Neural progenitor cell (in vitro differentiated cells): ENCODE measurements around the gene TMEM134. TPM values are rescaled to one million over a fixed set of nuclear protein-coding genes. Genes with fewer than 3 reads are reported as not detected.

Experiments used
- DNase-seq: peaks from one replicate; pipeline ENCODE4 v3.0.0-alpha.2; 2016; ENCODE audit warnings: low spot score
- H2AFZ ChIP-seq: fragments of 200-600 bp; sonication (generic); replicated peaks from 2 replicates; pipeline ENCODE4 v1.6.1; 2016; ENCODE audit warnings: antibody characterized with exemption
- H3F3A ChIP-seq: fragments of 200-600 bp; sonication (generic); 2 replicates; pipeline ENCODE4 v1.6.1; 2016; ENCODE audit warnings: antibody characterized with exemption, low read depth
- H3K27ac ChIP-seq: fragments of 200-600 bp; sonication (generic); 2 replicates; pipeline ENCODE4 v1.5.1; 2016; ENCODE audit warnings: mild to moderate bottlenecking
- H3K27me3 ChIP-seq: fragments of 200-600 bp; sonication (generic); 2 replicates; pipeline ENCODE4 v1.6.1; 2016; ENCODE audit warnings: mild to moderate bottlenecking, moderate library complexity
- H3K36me3 ChIP-seq: fragments of 200-600 bp; sonication (generic); 2 replicates; pipeline ENCODE4 v1.5.1; 2016
- H3K4me1 ChIP-seq: fragments of 200-600 bp; sonication (generic); 2 replicates; pipeline ENCODE4 v1.6.1; 2016; ENCODE audit warnings: mixed run types
- H3K4me2 ChIP-seq: fragments of 200-600 bp; sonication (generic); 2 replicates; pipeline ENCODE4 v1.6.1; 2016
- H3K4me3 ChIP-seq: fragments of 200-600 bp; sonication (generic); 2 replicates; pipeline ENCODE4 v1.5.1; 2016
- H3K79me2 ChIP-seq: fragments of 200-600 bp; sonication (generic); 2 replicates; pipeline ENCODE4 v1.6.1; 2016; ENCODE audit warnings: low read depth
- H3K9ac ChIP-seq: fragments of 200-600 bp; sonication (generic); 2 replicates; pipeline ENCODE4 v1.6.1; 2016
- H3K9me3 ChIP-seq: fragments of 200-600 bp; sonication (generic); 2 replicates; pipeline ENCODE4 v1.5.1; 2016; ENCODE audit warnings: low read depth
- H4K20me1 ChIP-seq: fragments of 200-600 bp; sonication (generic); 2 replicates; pipeline ENCODE4 v1.6.1; 2016; ENCODE audit warnings: low read depth
- H3K27ac Mint-ChIP-seq: 3 replicates; pipeline ENCODE4 v1.8.0; 2021; ENCODE audit warnings: mixed read lengths
- H3K27me3 Mint-ChIP-seq: 2 replicates; pipeline ENCODE4 v1.8.0; 2022; ENCODE audit warnings: low read depth, mild to moderate bottlenecking, inconsistent platforms, moderate library complexity, mixed read lengths; ENCODE audit not compliant: insufficient read depth
- H3K36me3 Mint-ChIP-seq: 3 replicates; pipeline ENCODE4 v1.8.0; 2021; ENCODE audit warnings: mixed read lengths
- H3K4me1 Mint-ChIP-seq: 3 replicates; pipeline ENCODE4 v1.8.0; 2021; ENCODE audit warnings: mixed read lengths
- H3K4me3 Mint-ChIP-seq: 3 replicates; pipeline ENCODE4 v1.8.0; 2021; ENCODE audit warnings: mild to moderate bottlenecking, moderate library complexity, mixed read lengths
- H3K9me3 Mint-ChIP-seq: 3 replicates; pipeline ENCODE4 v1.8.0; 2020; ENCODE audit warnings: mixed read lengths
- EZH2 ChIP-seq: fragments of 200-600 bp; sonication (generic); IDR thresholded peaks from 2 replicates; pipeline ENCODE4 v1.6.1; 2017; ENCODE audit warnings: antibody characterized with exemption, mild to moderate bottlenecking, moderate library complexity
- EZH2phosphoT487 ChIP-seq: fragments of 200-600 bp; sonication (generic); IDR thresholded peaks from 2 replicates; pipeline ENCODE4 v1.6.1; 2017; ENCODE audit warnings: antibody characterized with exemption
- total RNA-seq: library from RNA; depleted of rRNA; stranded (reverse); fragments of >200 nt; gene quantifications from 2 replicates; pipeline ENCODE4 v1.2.3, GENCODE V29; 2015; ENCODE audit warnings: low replicate concordance
- TF ChIP-seq, protein P1 (sequence below): fragments of 200-600 bp; sonication (generic); IDR thresholded peaks from 2 replicates; pipeline ENCODE4 v1.5.1; 2017; ENCODE audit warnings: antibody characterized with exemption, mild to moderate bottlenecking

TMEM134 gene
- total RNA-seq, 1 donor from 2014 or later, result 68.1 TPM

DNA sequence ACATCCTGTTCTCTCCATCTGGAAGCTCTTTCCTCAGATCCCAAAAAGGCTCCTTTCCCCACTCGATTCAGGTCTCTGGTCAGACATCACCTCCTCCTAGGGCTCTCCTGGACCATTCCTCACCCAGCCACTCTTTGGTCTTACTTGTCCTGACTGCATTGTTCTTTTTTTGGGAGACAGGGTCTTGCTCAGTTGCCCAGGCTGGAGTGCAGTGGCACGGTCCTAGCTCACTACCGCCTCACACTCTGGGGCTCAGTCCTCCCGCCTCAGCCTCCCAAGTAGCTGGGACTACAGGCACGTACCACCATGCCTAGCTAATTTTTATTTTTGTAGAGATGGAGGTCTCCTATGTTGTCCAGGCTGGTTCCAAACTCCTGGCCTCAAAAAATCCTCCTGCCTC lies 23.5 kb downstream of the TMEM134 start:
- Histone ChIP-seq H3K36me3 (no peaks in the 10 kb centered on the region), H2AFZ (no peak overlapping the region), H3K9ac (no peak overlapping the region), H4K20me1 (no peaks in the 10 kb centered on the region), H3K4me1 (no peaks in the 10 kb centered on the region), H3K27me3 (no peaks in the 10 kb centered on the region), H3K4me2 (no peak overlapping the region), H3K27ac (no peak overlapping the region), H3F3A (peaks cover 19% of the 10 kb centered on the region), H3K4me3 (no peak overlapping the region), H3K79me2 (no peaks in the 10 kb centered on the region), H3K9me3 (no peaks in the 10 kb centered on the region)
- H3K27me3 Mint-ChIP-seq, result peaks cover 5% of the 10 kb centered on the region
- H3K9me3 Mint-ChIP-seq, result no peaks in the 10 kb centered on the region
- peak overlapping the region; percentile 87 for H3K4me3 Mint-ChIP-seq
- no peak for DNase-seq
- peak overlapping the region; percentile 22 for H3K27ac Mint-ChIP-seq
- peaks cover 23% of the 10 kb centered on the region for H3K4me1 Mint-ChIP-seq
- H3K36me3 Mint-ChIP-seq, result no peaks in the 10 kb centered on the region
- TF ChIP-seq, protein P1, sequence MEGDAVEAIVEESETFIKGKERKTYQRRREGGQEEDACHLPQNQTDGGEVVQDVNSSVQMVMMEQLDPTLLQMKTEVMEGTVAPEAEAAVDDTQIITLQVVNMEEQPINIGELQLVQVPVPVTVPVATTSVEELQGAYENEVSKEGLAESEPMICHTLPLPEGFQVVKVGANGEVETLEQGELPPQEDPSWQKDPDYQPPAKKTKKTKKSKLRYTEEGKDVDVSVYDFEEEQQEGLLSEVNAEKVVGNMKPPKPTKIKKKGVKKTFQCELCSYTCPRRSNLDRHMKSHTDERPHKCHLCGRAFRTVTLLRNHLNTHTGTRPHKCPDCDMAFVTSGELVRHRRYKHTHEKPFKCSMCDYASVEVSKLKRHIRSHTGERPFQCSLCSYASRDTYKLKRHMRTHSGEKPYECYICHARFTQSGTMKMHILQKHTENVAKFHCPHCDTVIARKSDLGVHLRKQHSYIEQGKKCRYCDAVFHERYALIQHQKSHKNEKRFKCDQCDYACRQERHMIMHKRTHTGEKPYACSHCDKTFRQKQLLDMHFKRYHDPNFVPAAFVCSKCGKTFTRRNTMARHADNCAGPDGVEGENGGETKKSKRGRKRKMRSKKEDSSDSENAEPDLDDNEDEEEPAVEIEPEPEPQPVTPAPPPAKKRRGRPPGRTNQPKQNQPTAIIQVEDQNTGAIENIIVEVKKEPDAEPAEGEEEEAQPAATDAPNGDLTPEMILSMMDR, result no peak
- TF ChIP-seq EZH2, result no peak
- TF ChIP-seq EZH2phosphoT487, result no peak

DNA sequence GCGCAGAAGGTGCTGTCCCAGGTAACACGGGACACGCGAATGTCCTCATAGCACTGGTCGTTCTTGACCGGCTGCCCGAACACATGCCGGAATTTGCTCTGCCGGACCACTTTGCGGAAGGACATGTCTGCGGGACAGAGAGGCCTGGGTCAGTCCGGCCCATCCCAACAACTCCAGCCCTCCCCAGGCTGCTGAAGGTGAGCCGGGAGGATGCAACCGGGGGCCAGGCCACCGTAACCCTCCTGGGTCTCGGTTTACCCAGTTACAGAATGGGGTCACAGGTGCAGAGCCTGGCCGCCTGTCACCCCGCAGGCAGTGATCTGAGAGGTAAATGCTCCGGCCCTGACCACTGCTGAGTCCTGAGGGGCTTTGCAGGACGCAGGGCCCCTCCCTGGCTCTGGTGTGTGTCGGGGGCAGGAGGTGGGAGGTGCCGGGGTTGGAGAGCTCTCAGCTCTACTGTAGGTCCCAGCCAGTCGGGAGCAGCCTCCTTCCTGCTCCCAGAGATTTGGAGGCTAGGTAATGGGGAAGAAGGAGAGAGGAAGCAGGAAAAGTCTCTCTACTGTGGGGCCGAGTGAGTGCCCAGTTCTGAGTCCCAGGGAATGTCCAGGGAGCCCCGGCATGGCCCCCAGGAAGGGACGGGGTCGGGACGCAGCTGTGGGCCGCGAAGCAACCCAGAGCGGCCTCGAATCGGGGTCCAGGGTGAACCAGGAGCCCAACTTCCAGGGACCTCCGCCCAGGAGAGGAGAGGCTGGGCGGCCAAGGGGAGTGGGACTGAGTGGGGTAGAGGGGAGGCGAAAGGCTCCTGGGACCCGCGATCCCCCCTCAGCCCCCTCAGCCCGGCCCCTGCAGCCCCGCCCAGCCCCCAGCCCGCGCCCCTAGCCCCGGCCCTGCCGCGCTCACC lies 26.3 kb downstream of the TMEM134 start:
- H3K4me1 Mint-ChIP-seq, result peaks cover 14% of the 10 kb centered on the region
- H3K4me3 Mint-ChIP-seq, result peak overlapping the region; percentile 89
- H3K27me3 ChIP-seq, result no peaks in the 10 kb centered on the region
- peak overlapping the region; percentile 81 for H3K4me3 ChIP-seq
- H3K9me3 Mint-ChIP-seq, result no peaks in the 10 kb centered on the region
- H3K9me3 ChIP-seq, result no peaks in the 10 kb centered on the region
- H4K20me1 ChIP-seq, result no peaks in the 10 kb centered on the region
- peak overlapping the region; percentile 73 for H3K9ac ChIP-seq
- DNase-seq, result no peak
- H3K79me2 ChIP-seq, result no peaks in the 10 kb centered on the region
- H3F3A ChIP-seq, result peaks cover 19% of the 10 kb centered on the region
- H3K4me1 ChIP-seq, result no peaks in the 10 kb centered on the region
- peak overlapping the region; percentile 83 for H3K4me2 ChIP-seq
- no peak overlapping the region for H3K27ac Mint-ChIP-seq
- TF ChIP-seq EZH2phosphoT487 (no peak), EZH2 (no peak)
- TF ChIP-seq, protein P1, result no peak
- no peaks in the 10 kb centered on the region for H3K36me3 ChIP-seq
- peaks cover 2% of the 10 kb centered on the region for H3K27me3 Mint-ChIP-seq
- peak overlapping the region; percentile 17 for H3K27ac ChIP-seq
- H3K36me3 Mint-ChIP-seq, result peaks cover 6% of the 10 kb centered on the region
- H2AFZ ChIP-seq, result no peak overlapping the region

DNA sequence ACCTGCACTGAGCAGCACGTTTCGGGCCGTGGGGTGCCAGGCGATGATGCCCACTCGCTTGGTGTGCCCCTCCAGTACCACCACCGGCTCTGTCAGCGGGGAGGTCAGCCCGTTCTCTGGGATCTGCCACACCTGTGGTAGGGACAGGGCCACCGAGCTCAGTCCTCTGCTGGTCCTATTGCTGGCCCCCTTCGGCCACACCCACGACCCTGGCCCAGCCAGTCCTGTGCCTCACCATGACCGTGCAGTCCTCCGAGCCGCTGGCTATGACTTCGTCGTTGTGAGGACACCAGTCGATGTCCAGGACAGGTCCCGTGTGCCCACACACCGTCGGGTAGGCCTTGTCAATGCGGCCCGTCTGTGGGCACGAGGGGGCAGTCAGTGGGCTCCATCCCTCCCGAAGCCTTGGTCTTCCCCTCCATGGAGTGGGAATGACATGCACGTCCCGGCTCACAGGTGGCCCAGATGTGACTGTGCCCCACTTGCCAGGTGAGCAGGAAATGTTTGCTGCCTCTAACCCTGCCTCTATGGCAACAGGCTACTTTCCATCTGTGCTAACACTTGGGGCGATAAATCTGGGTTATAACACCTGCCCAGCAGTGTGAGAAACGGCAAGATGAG lies 27.2 kb downstream of the TMEM134 start:
- Mint-ChIP-seq H3K27ac (no peak overlapping the region), H3K4me1 (peaks cover 11% of the 10 kb centered on the region), H3K36me3 (peaks cover 6% of the 10 kb centered on the region), H3K27me3 (peaks cover 2% of the 10 kb centered on the region), H3K4me3 (peak overlapping the region; percentile 89), H3K9me3 (no peaks in the 10 kb centered on the region)
- no peak overlapping the region for H3K4me2 ChIP-seq
- H3K27ac ChIP-seq, result no peak overlapping the region
- H3K4me3 ChIP-seq, result no peak overlapping the region
- no peaks in the 10 kb centered on the region for H3K9me3 ChIP-seq
- no peak for TF ChIP-seq EZH2
- no peak for TF ChIP-seq EZH2phosphoT487
- TF ChIP-seq, protein P1, result no peak
- H4K20me1 ChIP-seq, result no peaks in the 10 kb centered on the region
- H3K27me3 ChIP-seq, result no peaks in the 10 kb centered on the region
- no peaks in the 10 kb centered on the region for H3K4me1 ChIP-seq
- H3K36me3 ChIP-seq, result no peaks in the 10 kb centered on the region
- peaks cover 19% of the 10 kb centered on the region for H3F3A ChIP-seq
- H3K9ac ChIP-seq, result no peak overlapping the region
- DNase-seq, result no peak
- H2AFZ ChIP-seq, result no peak overlapping the region
- no peaks in the 10 kb centered on the region for H3K79me2 ChIP-seq
